Astrocyte (in vitro differentiated cells and primary cell): ENCODE results near the gene RINL. TPM values are rescaled to one million over a fixed set of nuclear protein-coding genes. Genes with fewer than 3 reads are reported as not detected.
A peak's percentile ranks its signal among the peaks of the same experiment; 100 is the strongest.

Experiments used
- DNase-seq: peaks from one replicate; pipeline ENCODE4 v3.0.0-alpha.2; 2010; ENCODE audit warnings: low read depth
- FAIRE-seq: peaks from 2 replicates; lab custom pipeline; 2011; peaks lifted over from hg19 to GRCh38; lab: Jason Lieb, UNC
- H2AFZ ChIP-seq: 2 replicates; pipeline ENCODE4 v1.6.0; 2012; ENCODE audit warnings: low read depth, low read length, inconsistent platforms
- H3K27ac ChIP-seq: 2 replicates; pipeline ENCODE4 v1.5.1; 2011; ENCODE audit warnings: low read depth, low read length, inconsistent platforms
- H3K27me3 ChIP-seq: 2 replicates; pipeline ENCODE4 v1.6.0; 2011; ENCODE audit warnings: low read length, inconsistent platforms; ENCODE audit not compliant: insufficient read depth
- H3K36me3 ChIP-seq: 2 replicates; pipeline ENCODE4 v1.5.1; 2011; ENCODE audit warnings: low read length, inconsistent platforms; ENCODE audit not compliant: insufficient read depth
- H3K4me1 ChIP-seq: 2 replicates; pipeline ENCODE4 v1.5.1; 2011; ENCODE audit warnings: low read length, inconsistent platforms; ENCODE audit not compliant: insufficient read depth
- H3K4me2 ChIP-seq: 2 replicates; pipeline ENCODE4 v1.6.0; 2012; ENCODE audit warnings: low read length, inconsistent platforms
- H3K4me3 ChIP-seq: 2 replicates; pipeline ENCODE4 v1.5.1; 2011; ENCODE audit warnings: low read depth, mild to moderate bottlenecking, low read length, inconsistent platforms; ENCODE audit not compliant: insufficient read depth
- H3K79me2 ChIP-seq: 2 replicates; pipeline ENCODE4 v1.6.0; 2012; ENCODE audit warnings: mild to moderate bottlenecking, low read length, inconsistent platforms; ENCODE audit not compliant: insufficient read depth
- H3K9ac ChIP-seq: 2 replicates; pipeline ENCODE4 v1.6.0; 2012; ENCODE audit warnings: mild to moderate bottlenecking, low read length, inconsistent platforms
- H3K9me3 ChIP-seq: 2 replicates; pipeline ENCODE4 v1.5.1; 2012; ENCODE audit warnings: low read depth, mild to moderate bottlenecking, low read length, inconsistent platforms; ENCODE audit not compliant: insufficient read depth
- H4K20me1 ChIP-seq: 2 replicates; pipeline ENCODE4 v1.6.0; 2012; ENCODE audit warnings: low read length, inconsistent platforms; ENCODE audit not compliant: insufficient read depth
- H3K27ac Mint-ChIP-seq: one replicate; pipeline ENCODE4 v1.8.0; 2021; ENCODE audit warnings: mild to moderate bottlenecking, mixed read lengths; ENCODE audit not compliant: unreplicated experiment
- H3K27me3 Mint-ChIP-seq: one replicate; pipeline ENCODE4 v1.8.0; 2021; ENCODE audit warnings: low read depth, mixed read lengths; ENCODE audit not compliant: unreplicated experiment
- H3K36me3 Mint-ChIP-seq: one replicate; pipeline ENCODE4 v1.8.0; 2021; ENCODE audit warnings: low read depth, mixed read lengths; ENCODE audit not compliant: unreplicated experiment
- H3K4me1 Mint-ChIP-seq: one replicate; pipeline ENCODE4 v1.8.0; 2021; ENCODE audit warnings: low read depth, mixed read lengths; ENCODE audit not compliant: unreplicated experiment
- H3K4me3 Mint-ChIP-seq: one replicate; pipeline ENCODE4 v1.8.0; 2021; ENCODE audit warnings: mild to moderate bottlenecking, moderate library complexity, mixed read lengths; ENCODE audit not compliant: unreplicated experiment
- H3K9me3 Mint-ChIP-seq: one replicate; pipeline ENCODE4 v1.8.0; 2021; ENCODE audit warnings: mild to moderate bottlenecking, mixed read lengths; ENCODE audit not compliant: unreplicated experiment
- EZH2 ChIP-seq: IDR thresholded peaks from 2 replicates; pipeline ENCODE4 v1.6.1; 2012; ENCODE audit warnings: mild to moderate bottlenecking, low read length, inconsistent platforms; ENCODE audit not compliant: insufficient read depth
- total RNA-seq: library from RNA; stranded (reverse); gene quantifications from 2 replicates; pipeline ENCODE4 v1.2.1, GENCODE V29; 2021
- TF ChIP-seq, protein P1 (sequence below): IDR thresholded peaks from 2 replicates; pipeline ENCODE4 v1.5.1; 2011; ENCODE audit warnings: low read depth, mild to moderate bottlenecking, inconsistent platforms, low read length, moderate library complexity; ENCODE audit not compliant: insufficient read depth

Gene RINL
- total RNA-seq, 1 donor from 2014 or later = 1.3 TPM

DNA sequence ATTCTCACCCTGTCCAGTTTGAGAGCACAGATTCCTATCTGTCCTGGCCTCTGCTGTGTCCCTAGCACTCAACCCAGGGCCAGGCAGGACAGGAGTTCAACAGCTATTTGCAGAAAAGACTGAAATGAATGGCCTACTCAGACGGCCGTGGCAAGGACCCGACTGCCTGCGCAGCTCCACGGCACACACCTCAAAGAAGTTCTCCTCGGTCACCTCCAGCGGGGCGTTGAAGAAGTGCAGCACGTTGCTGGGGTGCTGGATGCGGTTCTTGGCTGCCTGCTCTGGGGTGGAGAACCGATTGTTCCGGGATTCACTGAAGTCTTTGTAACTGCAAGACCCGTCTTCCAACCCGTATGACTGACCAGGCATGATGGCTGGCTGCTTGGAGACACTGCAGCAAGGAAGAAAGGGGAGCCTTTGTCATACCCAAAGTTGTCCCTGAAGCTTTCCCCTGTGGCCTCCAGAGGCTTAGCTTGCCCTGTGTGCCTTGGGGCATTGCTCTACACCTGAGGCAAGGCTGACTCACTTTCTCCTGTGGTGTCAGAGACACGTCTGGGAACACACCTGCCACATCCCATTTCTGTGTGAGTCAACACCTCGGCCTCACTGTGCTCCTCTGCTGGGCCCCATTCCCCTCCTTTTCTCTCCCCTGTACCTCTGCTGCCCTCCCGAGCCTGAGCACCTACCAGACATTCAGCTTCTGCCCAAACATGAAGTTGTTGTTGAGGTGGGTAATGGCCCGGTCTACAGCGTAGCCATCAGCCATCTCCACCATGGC lies 39.7 kb downstream of the RINL start:
- H3K36me3 Mint-ChIP-seq = peaks cover 32% of the 10 kb centered on the region
- DNase-seq (no peak), FAIRE-seq (no peak)
- no peak overlapping the region for H3K4me3 ChIP-seq
- no peak overlapping the region for H2AFZ ChIP-seq
- peaks cover 75% of the 10 kb centered on the region for H3K36me3 ChIP-seq
- H3K9me3 Mint-ChIP-seq = no peaks in the 10 kb centered on the region
- no peaks in the 10 kb centered on the region for H3K9me3 ChIP-seq
- no peak overlapping the region for H3K4me3 Mint-ChIP-seq
- H3K27me3 ChIP-seq = no peaks in the 10 kb centered on the region
- H3K79me2 ChIP-seq = peaks cover 33% of the 10 kb centered on the region
- no peak overlapping the region for H3K27ac ChIP-seq
- peaks cover 14% of the 10 kb centered on the region for H3K4me1 ChIP-seq
- H4K20me1 ChIP-seq = peaks cover 76% of the 10 kb centered on the region
- H3K4me1 Mint-ChIP-seq = peaks cover 9% of the 10 kb centered on the region
- H3K4me2 ChIP-seq = no peak overlapping the region
- peak overlapping the region; percentile 59 for H3K27ac Mint-ChIP-seq
- peak overlapping the region; percentile 5 for H3K9ac ChIP-seq
- H3K27me3 Mint-ChIP-seq = no peaks in the 10 kb centered on the region
- TF ChIP-seq, protein P1, sequence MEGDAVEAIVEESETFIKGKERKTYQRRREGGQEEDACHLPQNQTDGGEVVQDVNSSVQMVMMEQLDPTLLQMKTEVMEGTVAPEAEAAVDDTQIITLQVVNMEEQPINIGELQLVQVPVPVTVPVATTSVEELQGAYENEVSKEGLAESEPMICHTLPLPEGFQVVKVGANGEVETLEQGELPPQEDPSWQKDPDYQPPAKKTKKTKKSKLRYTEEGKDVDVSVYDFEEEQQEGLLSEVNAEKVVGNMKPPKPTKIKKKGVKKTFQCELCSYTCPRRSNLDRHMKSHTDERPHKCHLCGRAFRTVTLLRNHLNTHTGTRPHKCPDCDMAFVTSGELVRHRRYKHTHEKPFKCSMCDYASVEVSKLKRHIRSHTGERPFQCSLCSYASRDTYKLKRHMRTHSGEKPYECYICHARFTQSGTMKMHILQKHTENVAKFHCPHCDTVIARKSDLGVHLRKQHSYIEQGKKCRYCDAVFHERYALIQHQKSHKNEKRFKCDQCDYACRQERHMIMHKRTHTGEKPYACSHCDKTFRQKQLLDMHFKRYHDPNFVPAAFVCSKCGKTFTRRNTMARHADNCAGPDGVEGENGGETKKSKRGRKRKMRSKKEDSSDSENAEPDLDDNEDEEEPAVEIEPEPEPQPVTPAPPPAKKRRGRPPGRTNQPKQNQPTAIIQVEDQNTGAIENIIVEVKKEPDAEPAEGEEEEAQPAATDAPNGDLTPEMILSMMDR = no peak
- no peak for TF ChIP-seq EZH2

DNA sequence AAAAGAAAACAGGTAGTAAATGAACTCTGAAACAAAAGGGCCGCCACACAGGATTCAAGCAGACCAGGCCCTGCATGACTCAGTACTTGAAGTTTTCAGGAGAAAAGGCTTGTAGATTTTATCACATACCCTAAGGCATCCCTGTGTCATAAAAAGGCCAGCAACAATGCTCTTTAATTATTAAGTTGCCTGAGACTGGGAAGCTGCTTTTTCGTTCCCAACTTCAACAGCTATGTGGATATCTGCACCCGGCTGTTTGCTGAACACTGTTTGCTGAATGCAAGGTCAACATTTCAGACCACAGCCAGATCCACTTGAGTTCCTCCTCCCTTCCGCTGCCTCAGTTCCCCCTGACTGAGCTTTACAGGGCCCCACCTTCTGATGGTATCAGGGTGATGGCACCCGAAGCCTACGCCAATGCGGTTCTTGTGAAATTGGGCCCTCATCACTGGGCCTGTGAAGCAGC lies 40.4 kb downstream of the RINL start:
- Mint-ChIP-seq H3K4me3 (no peak overlapping the region), H3K4me1 (peaks cover 9% of the 10 kb centered on the region), H3K9me3 (no peaks in the 10 kb centered on the region), H3K36me3 (peaks cover 32% of the 10 kb centered on the region), H3K27me3 (no peaks in the 10 kb centered on the region), H3K27ac (peak overlapping the region; percentile 18)
- Histone ChIP-seq H3K36me3 (peaks cover 68% of the 10 kb centered on the region), H3K4me3 (no peak overlapping the region), H3K9me3 (no peaks in the 10 kb centered on the region), H3K79me2 (peaks cover 25% of the 10 kb centered on the region), H3K27me3 (no peaks in the 10 kb centered on the region), H3K4me1 (peaks cover 14% of the 10 kb centered on the region), H3K9ac (no peak overlapping the region), H2AFZ (no peak overlapping the region), H3K4me2 (no peak overlapping the region), H3K27ac (no peak overlapping the region), H4K20me1 (peaks cover 69% of the 10 kb centered on the region)
- DNase-seq (no peak), FAIRE-seq (no peak)
- TF ChIP-seq, protein P1 = no peak
- TF ChIP-seq EZH2 = no peak
